Keratinocyte (primary cell): ENCODE data around the gene AKT1S1. TPM values are rescaled to one million over a fixed set of nuclear protein-coding genes. Genes with fewer than 3 reads are reported as not detected.

Source experiments
- DNase-seq: peaks from one replicate; pipeline ENCODE4 v3.0.0-alpha.2; 2011; ENCODE audit warnings: low read depth, missing footprints, low spot score
- FAIRE-seq: peaks from 2 replicates; lab custom pipeline; 2011; peaks lifted over from hg19 to GRCh38; lab: Jason Lieb, UNC
- H2AFZ ChIP-seq: 2 replicates; pipeline ENCODE4 v1.6.0; 2012; ENCODE audit warnings: low read length, control low read depth, inconsistent platforms; ENCODE audit not compliant: control insufficient read depth
- H3K27ac ChIP-seq: 2 replicates; pipeline ENCODE4 v1.5.1; 2011; ENCODE audit warnings: low read length; ENCODE audit not compliant: control insufficient read depth, insufficient read depth
- H3K27me3 ChIP-seq: 3 replicates; pipeline ENCODE4 v1.6.0; 2011; ENCODE audit warnings: low read length; ENCODE audit not compliant: control insufficient read depth, insufficient read depth; ENCODE audit errors: extremely low read depth
- H3K36me3 ChIP-seq, 2 experiments: 2 replicates in 1 of 2; 3 replicates in 1 of 2; pipeline ENCODE4 v1.5.1; 2011; ENCODE audit warnings: low read length in 2 of 2, mild to moderate bottlenecking in 1 of 2; ENCODE audit not compliant: control insufficient read depth in 2 of 2, insufficient read depth in 2 of 2; ENCODE audit errors: extremely low read depth in 1 of 2
- H3K4me1 ChIP-seq: 3 replicates; pipeline ENCODE4 v1.5.1; 2011; ENCODE audit warnings: low read length; ENCODE audit not compliant: control insufficient read depth, insufficient read depth; ENCODE audit errors: extremely low read depth
- H3K4me2 ChIP-seq: 3 replicates; pipeline ENCODE4 v1.6.0; 2011; ENCODE audit warnings: low read depth, low read length; ENCODE audit not compliant: control insufficient read depth, insufficient read depth; ENCODE audit errors: extremely low read depth
- H3K4me3 ChIP-seq, 3 experiments: fragments of 200-600 bp in 1 of 3; sonication (generic) in 1 of 3; 2 replicates in 2 of 3; 3 replicates in 1 of 3; pipeline ENCODE4 v1.5.1; 2011 to 2016; ENCODE audit warnings: low read length in 3 of 3, mild to moderate bottlenecking in 3 of 3, control low read depth in 2 of 3, inconsistent platforms in 1 of 3, low read depth in 1 of 3, mixed read lengths in 1 of 3, mixed run types in 1 of 3, moderate library complexity in 1 of 3; ENCODE audit not compliant: control insufficient read depth in 2 of 3, insufficient read depth in 2 of 3; ENCODE audit errors: extremely low read depth in 1 of 3
- H3K79me2 ChIP-seq: 2 replicates; pipeline ENCODE4 v1.6.0; 2012; ENCODE audit warnings: low read length; ENCODE audit not compliant: control insufficient read depth, insufficient read depth
- H3K9ac ChIP-seq: 3 replicates; pipeline ENCODE4 v1.6.0; 2011; ENCODE audit warnings: low read length; ENCODE audit not compliant: control insufficient read depth, insufficient read depth; ENCODE audit errors: extremely low read depth
- H3K9me1 ChIP-seq: 3 replicates; pipeline ENCODE4 v1.6.0; 2011; ENCODE audit warnings: low read length; ENCODE audit not compliant: control insufficient read depth, insufficient read depth; ENCODE audit errors: extremely low read depth
- H3K9me3 ChIP-seq: 2 replicates; pipeline ENCODE4 v1.5.1; 2012; ENCODE audit warnings: low read depth, low read length; ENCODE audit not compliant: control insufficient read depth
- H4K20me1 ChIP-seq: 3 replicates; pipeline ENCODE4 v1.6.0; 2011; ENCODE audit warnings: low read length; ENCODE audit not compliant: control insufficient read depth, insufficient read depth; ENCODE audit errors: extremely low read depth
- EZH2 ChIP-seq: IDR thresholded peaks from one replicate; pipeline ENCODE4 v1.6.1; 2012; ENCODE audit warnings: inconsistent platforms, mild to moderate bottlenecking, low read length, moderate library complexity
- dilution Hi-C: fragments of 300-500 bp; cut with MboI; formaldehyde crosslinking; loops from one replicate; pipeline ENCODE4 v1.7.0; 2020; ENCODE audit warnings: low sequenced_read_pairs; ENCODE audit not compliant: extremely low pct_ligation_motif_present
- polyA plus RNA-seq, 5 experiments: library from polyadenylated mRNA; depleted of rRNA in 3 of 5; stranded (reverse) in 3 of 5; stranded (forward) in 1 of 5; unstranded in 1 of 5; fragments of >200 nt; gene quantifications; 1 replicate in 1 of 5; 2 replicates in 3 of 5; 3 replicates in 1 of 5; pipeline versions ENCODE4 v1.2.1 to v1.2.3, GENCODE V29; 2011 to 2012; ENCODE audit warnings: missing spikeins in 2 of 5, low read depth in 1 of 5, low replicate concordance in 1 of 5
- TF ChIP-seq, protein P1 (sequence below), 3 experiments: IDR thresholded peaks in 1 of 3; conservative IDR thresholded peaks in 1 of 3; optimal IDR thresholded peaks in 1 of 3; 2 replicates in 2 of 3; 3 replicates in 1 of 3; pipeline versions ENCODE3 to v1.5.1; 2011; ENCODE audit warnings: low read length in 3 of 3, mild to moderate bottlenecking in 3 of 3, moderate library complexity in 2 of 3, control low read depth in 1 of 3, inconsistent platforms in 1 of 3; ENCODE audit not compliant: insufficient read depth in 2 of 3; ENCODE audit errors: extremely low read depth in 1 of 3

Gene AKT1S1
- polyA plus RNA-seq, 1 donor (not counting 4 experiments of a cell fraction or from before 2014, with no cell fraction given), result 27.2 TPM

- dilution Hi-C loops, result no loop called here
- no peak for TF ChIP-seq EZH2
- TF ChIP-seq, protein P1, sequence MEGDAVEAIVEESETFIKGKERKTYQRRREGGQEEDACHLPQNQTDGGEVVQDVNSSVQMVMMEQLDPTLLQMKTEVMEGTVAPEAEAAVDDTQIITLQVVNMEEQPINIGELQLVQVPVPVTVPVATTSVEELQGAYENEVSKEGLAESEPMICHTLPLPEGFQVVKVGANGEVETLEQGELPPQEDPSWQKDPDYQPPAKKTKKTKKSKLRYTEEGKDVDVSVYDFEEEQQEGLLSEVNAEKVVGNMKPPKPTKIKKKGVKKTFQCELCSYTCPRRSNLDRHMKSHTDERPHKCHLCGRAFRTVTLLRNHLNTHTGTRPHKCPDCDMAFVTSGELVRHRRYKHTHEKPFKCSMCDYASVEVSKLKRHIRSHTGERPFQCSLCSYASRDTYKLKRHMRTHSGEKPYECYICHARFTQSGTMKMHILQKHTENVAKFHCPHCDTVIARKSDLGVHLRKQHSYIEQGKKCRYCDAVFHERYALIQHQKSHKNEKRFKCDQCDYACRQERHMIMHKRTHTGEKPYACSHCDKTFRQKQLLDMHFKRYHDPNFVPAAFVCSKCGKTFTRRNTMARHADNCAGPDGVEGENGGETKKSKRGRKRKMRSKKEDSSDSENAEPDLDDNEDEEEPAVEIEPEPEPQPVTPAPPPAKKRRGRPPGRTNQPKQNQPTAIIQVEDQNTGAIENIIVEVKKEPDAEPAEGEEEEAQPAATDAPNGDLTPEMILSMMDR (optimal IDR thresholded peaks at IDR 0.05 in 1 of 3, IDR thresholded peaks at IDR 0.05 in 1 of 3, conservative IDR thresholded peaks at IDR 0.05 in 1 of 3; ENCODE audit: extremely low read depth in 1 of 3, insufficient read depth in 2 of 3, low read length in 3 of 3), result no peak
- H3K9me1 ChIP-seq, result no peaks in the 10 kb centered on the region
- no peaks in the 10 kb centered on the region for H3K9me3 ChIP-seq
- FAIRE-seq, result no peak
- no peaks in the 10 kb centered on the region for H4K20me1 ChIP-seq
- H3K9ac ChIP-seq, result no peak overlapping the region
- H3K27me3 ChIP-seq, result no peaks in the 10 kb centered on the region
- H3K36me3 ChIP-seq, result peaks cover 15 to 39% of the 10 kb centered on the region in 2 experiments
- H2AFZ ChIP-seq, result no peak overlapping the region
- H3K27ac ChIP-seq, result no peak overlapping the region
- H3K4me2 ChIP-seq, result no peak overlapping the region
- no peaks in the 10 kb centered on the region for H3K79me2 ChIP-seq
- DNase-seq, result no peak
- H3K4me3 ChIP-seq, result no peak overlapping the region
- no peaks in the 10 kb centered on the region for H3K4me1 ChIP-seq
Observed at GRCh38 chr19:49836176-49837008, 40.8 kb downstream of the AKT1S1 start.

DNA sequence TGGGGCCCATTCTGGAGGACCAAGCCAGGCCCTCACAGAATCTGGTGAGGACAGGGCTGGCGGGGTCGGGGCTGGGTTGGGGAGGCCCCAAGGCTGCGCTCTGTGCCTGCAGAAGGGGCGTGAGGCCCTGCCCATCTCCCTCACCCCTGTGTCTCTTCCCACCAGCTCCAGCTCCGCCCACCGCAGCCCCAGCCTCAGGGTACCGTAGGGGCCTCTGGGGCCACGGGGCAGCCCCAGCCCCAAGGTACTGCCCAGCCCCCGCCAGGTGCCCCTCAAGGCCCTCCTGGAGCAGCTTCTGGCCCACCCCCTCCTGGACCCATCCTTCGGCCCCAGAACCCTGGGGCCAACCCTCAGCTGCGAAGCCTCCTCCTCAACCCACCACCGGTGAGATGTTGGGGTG, 41.6 kb downstream of the AKT1S1 start:
- Histone ChIP-seq H3K36me3 (peaks cover 20 to 44% of the 10 kb centered on the region in 2 experiments), H3K79me2 (no peaks in the 10 kb centered on the region)
- dilution Hi-C loops, result no loop called here

More for the DNA sequence above, 41.6 kb downstream of the AKT1S1 start:
- DNase-seq, result no peak
- Histone ChIP-seq H3K4me3 (no peak overlapping the region), H3K27me3 (no peaks in the 10 kb centered on the region), H3K4me2 (no peak overlapping the region), H3K27ac (no peak overlapping the region), H3K9ac (no peak overlapping the region), H2AFZ (no peak overlapping the region), H4K20me1 (no peaks in the 10 kb centered on the region), H3K9me3 (no peaks in the 10 kb centered on the region), H3K9me1 (no peaks in the 10 kb centered on the region), H3K4me1 (no peaks in the 10 kb centered on the region)
- TF ChIP-seq, protein P1 (optimal IDR thresholded peaks at IDR 0.05 in 1 of 3, IDR thresholded peaks at IDR 0.05 in 1 of 3, conservative IDR thresholded peaks at IDR 0.05 in 1 of 3; ENCODE audit: extremely low read depth in 1 of 3, insufficient read depth in 2 of 3, low read length in 3 of 3), result no peak
- no peak for TF ChIP-seq EZH2
- FAIRE-seq, result no peak
